Fibroblast of skin of left biceps (primary cell): ENCODE results near the gene HSF4.
"Not testable (repeated sequence)": the region's sequence is repeated elsewhere in the genome, so short reads cannot be mapped to it uniquely, and the experiment has no call there.

ENCODE experiments used
- DNase-seq, 2 experiments: peaks; one replicate each; pipeline ENCODE4 v3.0.0-alpha.2; 2013; ENCODE audit warnings: low read depth in 2 of 2

The HSF4 gene

DNA sequence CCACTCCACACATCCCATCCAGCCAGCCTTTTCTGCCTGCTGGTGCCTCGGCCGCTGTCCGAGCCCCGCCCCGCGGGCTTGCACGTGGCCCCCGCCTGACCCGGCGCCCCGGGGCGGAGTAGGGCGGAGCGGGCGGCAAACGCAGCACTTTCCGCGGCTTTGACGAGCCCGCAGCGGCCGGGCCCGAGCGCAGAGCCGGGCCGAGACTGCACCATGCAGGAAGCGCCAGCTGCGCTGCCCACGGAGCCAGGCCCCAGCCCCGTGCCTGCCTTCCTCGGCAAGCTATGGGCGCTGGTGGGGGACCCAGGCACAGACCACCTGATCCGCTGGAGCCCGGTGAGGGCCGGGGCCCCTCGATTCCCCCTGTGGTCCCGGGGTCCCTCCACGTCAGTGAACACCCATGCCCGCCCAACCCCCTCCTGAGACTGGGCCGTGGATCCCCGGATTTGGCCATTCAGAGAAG lies at the start of gene HSF4:
TSS of gene HSF4 (plus strand) at position 147 of the 463 bp plus-strand sequence. CDS start at position 214, 67 bp downstream.
- no peak for DNase-seq

DNA sequence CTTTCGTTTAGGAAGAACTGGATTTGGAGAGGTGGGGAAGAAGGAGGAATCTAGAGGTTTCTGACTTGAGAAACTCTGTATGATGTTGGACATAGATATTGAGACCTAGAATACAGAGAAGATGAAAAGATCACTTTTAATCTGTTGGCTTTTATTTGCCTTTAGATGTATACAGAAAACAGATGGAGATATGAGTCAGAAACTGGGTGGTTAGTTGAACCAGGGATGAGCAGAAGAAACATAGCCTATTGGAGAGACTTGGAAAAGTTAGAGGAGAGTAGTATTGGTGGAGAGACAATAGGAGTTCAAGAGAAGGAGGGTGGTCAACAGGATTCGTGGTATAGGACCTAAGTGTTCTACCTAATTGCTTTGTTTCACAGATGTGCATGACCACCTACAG lies 49.8 kb upstream of the HSF4 start:
- no peak for DNase-seq

DNA sequence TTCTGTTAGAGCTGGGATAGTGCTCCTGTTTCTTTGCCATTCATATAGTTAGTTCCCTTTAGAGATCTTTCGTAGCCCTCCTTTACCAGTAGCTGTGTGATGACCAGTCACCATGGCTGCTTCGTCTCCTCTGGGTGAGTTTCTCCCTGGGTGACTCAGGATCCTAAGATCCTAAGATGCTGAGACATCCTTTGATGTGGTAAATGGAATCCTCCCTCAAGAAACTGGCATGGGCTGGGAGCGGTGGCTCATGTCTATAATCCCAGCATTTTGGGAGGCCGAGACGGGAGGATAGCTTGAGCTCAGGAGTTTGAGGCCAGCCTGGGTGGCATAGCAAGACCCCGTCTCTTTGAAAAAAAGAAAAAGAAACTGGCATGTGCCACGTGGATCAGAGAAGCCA lies 48.9 kb upstream of the HSF4 start:
- peak in 1 of 2 experiments; percentile 26 for DNase-seq

GRCh38 chr16:67116388-67117311 lies 47.9 kb upstream of the HSF4 start:
- DNase-seq, result no peak

- DNase-seq, result no peak
These were observed 46.8 kb upstream of the HSF4 start for GRCh38 chr16:67117716-67118115.

DNA sequence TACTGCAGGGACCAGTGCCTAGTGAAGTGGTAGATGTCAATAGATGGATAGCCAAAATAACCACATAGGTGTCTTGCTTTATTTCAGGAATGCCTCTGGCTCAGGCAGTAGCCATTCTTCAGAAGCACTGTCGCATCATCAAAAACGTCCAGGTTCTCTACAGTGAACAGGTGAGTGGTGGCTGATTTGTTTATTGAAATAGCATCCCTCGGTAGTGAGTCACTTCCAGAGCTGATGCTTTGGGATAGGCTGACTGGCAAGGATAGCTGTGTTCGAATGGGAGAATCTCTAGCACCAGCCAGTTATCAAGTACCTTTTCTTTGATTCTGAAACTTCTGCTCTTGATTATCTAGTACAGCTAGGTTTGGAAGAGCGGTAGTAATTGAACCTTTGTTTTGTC lies 44.5 kb upstream of the HSF4 start:
- DNase-seq, result no peak

DNA sequence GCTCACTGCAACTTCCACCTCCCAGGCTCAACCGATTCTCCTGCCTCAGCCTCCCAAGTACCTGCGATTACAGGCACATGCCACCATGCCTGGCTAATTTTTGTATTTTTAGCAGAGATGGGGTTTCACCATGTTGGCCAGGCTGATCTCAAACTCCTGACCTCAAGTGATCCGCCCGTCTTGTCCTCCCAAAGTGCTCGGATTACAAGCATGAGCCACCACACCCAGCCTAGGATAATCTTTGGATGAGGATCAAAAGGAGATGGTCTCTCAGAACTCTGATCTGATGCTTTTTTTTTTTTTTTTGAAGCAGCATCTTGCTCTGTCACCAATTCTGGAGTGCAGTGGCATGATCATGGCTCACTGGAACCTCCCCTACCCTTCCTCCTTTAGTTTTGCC lies 41.7 kb upstream of the HSF4 start:
- DNase-seq, result not testable (repeated sequence)

DNA sequence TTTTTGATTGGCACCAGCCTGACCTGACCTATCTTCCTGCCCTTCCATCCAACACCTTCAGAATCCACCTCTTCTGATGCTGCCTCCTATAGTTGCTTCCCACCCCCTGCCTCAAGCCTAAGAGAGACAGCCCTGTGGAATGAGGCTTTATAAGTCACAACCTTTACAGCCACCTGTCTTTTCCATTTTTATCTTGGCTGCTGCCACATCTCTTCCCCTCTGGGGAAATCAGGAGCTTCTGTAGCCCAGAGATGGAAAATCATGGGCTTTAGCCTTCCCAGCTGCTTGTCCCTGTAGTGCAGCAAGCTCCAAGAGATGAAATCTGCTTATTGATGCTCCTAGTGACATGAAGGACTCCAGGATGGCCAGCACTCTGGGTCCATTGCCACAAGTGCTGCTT lies 36.1 kb upstream of the HSF4 start:
- DNase-seq, result no peak

DNA sequence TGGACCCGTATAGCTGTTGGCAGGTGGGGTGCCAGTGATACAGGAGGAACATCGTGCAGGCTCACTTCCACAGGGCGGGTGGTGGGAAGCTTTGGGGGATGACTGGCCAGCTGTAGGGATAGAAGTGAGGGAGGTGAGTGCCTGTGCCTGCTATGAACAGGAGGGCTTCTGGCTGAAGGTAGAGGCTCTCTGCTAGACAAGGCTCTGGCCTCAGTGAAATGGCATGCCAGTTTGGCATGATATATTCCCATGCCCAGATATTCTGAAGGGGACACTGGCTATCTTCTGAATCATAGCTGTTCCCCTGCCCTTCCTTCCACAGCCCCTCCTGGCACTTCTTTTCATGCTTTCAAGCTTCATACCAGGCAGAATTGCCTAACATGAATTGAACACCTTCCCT lies 35.7 kb upstream of the HSF4 start:
- no peak for DNase-seq

GRCh38 chr16:67129422-67129821 lies 35.1 kb upstream of the HSF4 start:
- no peak for DNase-seq

DNA sequence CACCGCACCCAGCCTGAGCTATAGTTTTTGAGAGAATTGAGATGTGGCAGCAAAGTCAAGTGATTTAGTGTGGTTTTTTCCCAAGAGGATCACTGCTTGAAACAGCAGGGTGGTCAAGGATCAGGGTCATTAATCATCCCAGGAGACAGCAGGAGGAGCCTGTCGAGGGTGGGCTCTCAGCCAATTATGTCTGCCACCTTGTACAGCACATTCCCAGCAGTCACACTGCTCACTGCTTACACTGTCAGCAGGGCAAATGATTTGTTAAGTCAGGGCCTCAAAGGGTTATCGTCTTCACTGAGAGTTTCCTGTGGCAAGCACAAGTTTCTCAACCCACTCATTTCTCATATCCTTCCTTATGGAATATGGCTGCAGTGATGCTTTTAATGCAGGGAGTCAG lies 26.9 kb upstream of the HSF4 start:
- no peak for DNase-seq

DNA sequence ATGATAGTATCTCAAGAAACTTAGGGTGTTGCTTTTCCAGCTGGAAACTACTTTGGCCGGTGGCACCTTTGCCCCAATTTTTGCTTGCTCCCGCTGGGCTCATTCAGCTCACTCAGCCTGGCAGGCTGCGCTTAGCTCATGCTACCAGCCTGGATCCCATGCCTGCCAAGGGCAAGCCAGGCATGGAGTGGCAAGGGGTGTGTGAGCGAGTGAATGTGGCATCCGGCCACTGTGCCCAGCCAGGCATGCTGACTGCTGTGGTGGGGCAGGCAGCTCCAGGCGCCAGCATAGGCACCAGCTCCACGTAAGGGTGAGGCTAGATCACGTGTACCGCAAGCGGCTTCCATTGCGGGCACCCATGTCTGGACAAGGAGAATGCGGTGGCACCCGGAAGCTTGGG lies 23.2 kb upstream of the HSF4 start:
- no peak for DNase-seq

DNA sequence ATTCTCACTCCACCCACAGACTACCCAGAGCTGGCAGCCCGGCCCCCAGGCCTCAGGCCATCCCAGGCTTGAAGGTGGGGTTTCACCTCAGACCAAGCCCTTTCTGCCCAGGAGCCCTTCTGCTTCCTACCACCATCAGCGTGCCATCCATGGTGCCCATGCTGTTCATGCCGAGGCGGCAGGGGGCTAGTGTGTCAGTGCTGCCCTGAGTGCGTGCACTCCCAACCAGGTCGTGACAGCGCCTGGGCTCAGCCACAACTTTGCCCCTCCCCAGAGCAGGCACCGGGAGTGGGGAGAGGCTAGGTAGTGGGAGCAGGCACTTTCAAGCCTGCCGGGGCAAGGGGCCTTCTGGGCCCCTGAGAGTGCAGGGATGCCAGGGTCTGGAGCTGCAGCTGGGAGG lies 22.2 kb upstream of the HSF4 start:
- no peak for DNase-seq

DNA sequence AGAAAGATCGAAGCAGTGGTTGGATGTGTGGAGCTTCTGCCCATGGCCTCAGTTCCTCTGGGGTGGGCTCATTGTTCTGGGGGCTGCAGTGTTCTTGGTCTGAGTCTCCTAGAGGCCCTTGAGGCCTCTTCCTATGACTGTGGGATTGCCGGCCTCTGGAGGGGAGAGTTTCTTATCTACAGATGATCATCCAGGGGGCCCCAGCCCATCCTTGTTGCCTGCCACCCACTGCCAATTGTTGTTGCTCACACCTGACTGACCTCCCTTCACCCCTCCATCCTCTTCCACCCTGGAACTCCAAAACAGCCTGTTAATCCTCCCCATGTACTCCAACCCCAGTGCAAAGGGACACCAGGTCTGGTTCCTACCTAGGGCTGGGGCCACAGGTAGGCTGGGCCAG lies 19.6 kb upstream of the HSF4 start:
- DNase-seq, result no peak

DNA sequence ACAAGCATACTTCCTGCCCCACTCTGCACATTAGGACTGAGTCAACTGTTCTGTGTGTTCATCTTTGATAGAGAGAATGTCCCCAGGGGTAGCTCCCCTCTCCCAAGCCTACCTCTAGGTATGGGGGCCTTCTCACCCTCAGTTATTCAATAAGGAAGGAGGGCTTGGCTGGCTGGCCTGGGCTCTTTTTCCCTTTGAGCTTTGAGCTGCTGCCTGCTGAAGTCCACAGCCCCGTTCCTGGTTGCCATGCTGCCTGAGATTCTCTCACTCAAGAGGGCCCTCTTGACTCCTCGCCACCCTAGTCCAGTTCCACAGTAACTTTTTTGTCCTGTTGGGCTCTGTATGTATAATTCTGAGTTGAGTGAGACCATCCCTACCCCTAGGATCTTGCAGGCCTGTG lies 18.8 kb upstream of the HSF4 start:
- DNase-seq, result no peak

DNA sequence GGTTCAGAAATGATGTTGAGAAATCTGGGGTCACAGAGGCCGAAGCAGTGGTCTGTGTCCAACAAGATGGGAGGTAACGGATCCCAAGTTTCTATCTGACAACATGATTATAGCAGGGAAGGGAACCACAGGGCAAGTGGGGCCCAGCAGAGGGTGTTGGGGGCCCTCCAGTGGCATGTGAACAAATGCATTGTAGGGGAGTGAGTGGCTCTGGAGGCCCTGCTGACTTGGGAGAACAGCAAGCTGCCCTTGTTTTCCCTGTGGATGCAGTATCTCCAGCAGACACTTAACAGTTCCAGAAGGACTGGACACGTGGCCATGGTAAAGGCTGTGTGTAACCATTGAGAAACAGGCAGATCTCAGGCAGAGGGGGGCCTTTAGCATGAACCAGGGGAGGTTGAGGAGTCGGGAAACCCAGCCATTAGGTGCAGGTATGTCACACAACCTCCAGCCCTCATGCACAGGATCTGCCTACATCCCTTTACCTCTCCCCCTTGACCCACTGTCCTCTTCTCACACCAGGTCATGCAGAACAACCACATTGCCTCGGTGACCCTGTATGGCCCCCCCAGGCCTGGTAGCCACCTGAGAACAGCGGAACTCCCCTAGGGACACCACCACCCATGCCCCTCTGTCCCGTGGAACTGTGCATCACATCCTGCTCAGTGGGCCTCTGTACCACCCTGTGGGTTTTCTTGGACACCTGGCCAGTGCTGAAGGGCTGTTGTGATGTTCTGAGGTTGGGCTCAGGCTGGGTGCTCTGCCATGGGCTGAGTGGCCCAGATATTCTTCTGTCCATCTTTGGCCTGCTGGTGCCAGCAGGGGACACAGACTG lies 17.8 kb upstream of the HSF4 start:
- DNase-seq, result no peak

- DNase-seq, result no peak
These were observed 17.0 kb upstream of the HSF4 start for GRCh38 chr16:67147437-67148140.

- no peak for DNase-seq
These were observed 16.3 kb upstream of the HSF4 start for GRCh38 chr16:67148221-67148620.

DNA sequence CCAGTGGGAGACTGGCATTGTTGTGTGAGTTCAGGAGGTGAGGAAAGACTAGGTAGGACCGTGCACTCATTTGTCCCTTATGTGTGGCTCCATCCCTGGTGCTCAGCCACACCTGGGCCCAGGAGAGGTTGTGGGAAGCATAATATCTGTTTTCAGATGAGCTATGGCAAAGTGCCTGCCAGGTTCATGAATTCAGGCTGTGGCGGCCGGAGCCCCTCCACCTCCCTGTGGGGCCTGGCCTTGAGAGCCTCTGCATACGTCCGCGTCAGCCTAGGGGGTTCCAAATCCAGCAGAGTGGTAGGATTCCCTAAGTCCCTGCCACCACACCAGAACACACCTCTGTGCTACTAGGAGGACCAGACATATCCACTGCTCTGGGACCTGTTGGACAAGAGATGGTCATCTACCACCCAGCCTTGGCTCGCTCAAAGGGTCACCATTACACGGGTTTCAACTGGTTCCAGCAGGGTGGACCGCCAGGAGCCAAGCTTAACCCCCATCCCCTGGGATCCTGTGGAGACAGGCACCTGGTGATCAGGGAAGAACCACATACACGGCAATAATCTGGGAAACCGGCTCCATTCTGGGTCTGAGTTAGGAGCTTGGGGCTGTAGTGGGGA lies 15.8 kb upstream of the HSF4 start:
- no peak for DNase-seq

GRCh38 chr16:67149276-67150046 lies 15.1 kb upstream of the HSF4 start:
- DNase-seq, result no peak
